Measurements from ENCODE around the gene ZNFX1.

- TF ChIP-seq CTCF (IDR thresholded peaks at IDR 0.05) = no peak
- no peak for TF ChIP-seq POLR2A (IDR thresholded peaks at IDR 0.05)
Observed at GRCh38 chr20:49252556-49253350, 25.1 kb downstream of the ZNFX1 start.
